Right lobe of liver (tissue), 4 donors: ENCODE data around the gene RBMS2.

Source experiments
- CTCF ChIP-seq, 4 donors: fragments of 200-600 bp in 3 of 4; fragments of 450-650 bp in 1 of 4; IDR thresholded peaks; one replicate each; pipeline versions ENCODE4 v1.5.1 to v1.8.0; 2016 to 2022; ENCODE audit warnings: antibody characterized with exemption in 4 of 4, mild to moderate bottlenecking in 2 of 4
- POLR2A ChIP-seq: fragments of 450-650 bp; IDR thresholded peaks from one replicate; pipeline ENCODE4 v1.6.1; 2017; ENCODE audit warnings: antibody characterized with exemption, mild to moderate bottlenecking
- donor health status: DM: no; HTN: no; CAD: no.
- donor health status: DM: no; HTN: no; CAD: no.
- donor health status: DM: no; HTN: yes; CAD: no.

GRCh38 chr12:56634837-56635791 lies 113.5 kb downstream of the RBMS2 start:
- peak; percentile 33 to 48 (median 38) for TF ChIP-seq CTCF (IDR thresholded peaks at IDR 0.05)
- TF ChIP-seq POLR2A, result peak; percentile 56
